Activated CD4-positive, CD25-positive, alpha-beta regulatory T cell treated with anti-CD3 and anti-CD28 coated beads, Interleukin-2, amount 50 U/mL, for 24 hours (primary cell): Measurements from ENCODE around the gene TAC4.

Source experiments
- ATAC-seq, 2 donors: fragments of 150-1000 bp; cut with Tn5 transposase; one replicate each; pipeline ENCODE4 v1.10.0; 2021; ENCODE audit warnings: mild to moderate bottlenecking in 1 of 2, moderate library complexity in 1 of 2

Gene TAC4

DNA sequence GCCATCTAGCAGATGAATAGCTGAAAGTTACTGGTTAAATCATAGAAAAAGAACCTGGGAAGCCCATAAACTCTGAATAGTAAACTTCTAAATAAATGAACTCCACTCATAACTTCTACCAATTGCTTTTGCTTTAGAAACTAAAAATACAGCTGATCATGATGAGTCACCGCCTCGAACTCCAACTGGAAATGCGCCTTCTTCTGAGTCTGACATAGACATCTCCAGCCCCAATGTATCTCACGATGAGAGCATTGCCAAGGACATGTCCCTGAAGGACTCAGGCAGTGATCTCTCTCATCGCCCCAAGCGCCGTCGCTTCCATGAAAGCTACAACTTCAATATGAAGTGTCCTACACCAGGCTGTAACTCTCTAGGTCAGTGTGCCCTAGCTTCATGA, 49.7 kb downstream of the TAC4 start:
- ATAC-seq, result no peak

DNA sequence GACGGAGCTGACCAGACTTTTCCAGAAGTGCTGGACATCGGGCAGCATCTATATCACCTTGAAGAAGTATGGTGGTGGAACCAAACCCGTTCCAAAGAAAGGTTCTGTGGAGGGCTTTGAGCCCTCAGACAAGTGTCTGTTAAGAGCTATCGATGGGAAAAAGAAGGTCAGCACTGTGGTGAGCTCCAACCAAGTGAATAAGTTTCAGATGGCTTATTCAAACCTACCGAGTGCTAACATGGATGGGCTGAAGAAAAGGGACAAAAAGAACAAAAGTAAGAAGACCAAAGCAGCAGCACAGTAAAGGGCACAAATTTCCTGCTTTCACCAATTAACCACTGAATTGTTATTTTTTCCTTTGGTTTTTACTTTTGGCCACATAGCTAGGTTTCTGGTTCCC, 52.5 kb downstream of the TAC4 start:
- no peak for ATAC-seq

DNA sequence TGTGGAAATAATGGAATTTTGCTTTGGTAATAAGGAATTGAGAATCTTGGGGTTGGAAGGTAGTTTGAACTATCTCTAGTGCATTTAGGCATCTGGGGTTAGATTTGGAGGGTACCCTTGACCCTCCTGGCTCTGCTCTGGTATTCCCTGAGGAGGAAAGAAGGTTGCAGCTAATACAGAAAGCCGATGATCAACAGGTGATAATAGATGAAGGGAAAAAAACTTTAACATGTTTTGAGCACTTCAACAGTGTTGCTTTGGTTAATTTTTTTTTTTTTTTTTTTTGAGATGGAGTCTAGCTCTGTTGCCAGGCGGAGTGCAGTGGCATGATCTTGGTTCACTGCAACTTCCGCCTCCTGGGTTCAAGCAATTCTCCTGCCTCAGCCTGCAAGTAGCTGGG, 54.6 kb downstream of the TAC4 start:
- ATAC-seq, result no peak

DNA sequence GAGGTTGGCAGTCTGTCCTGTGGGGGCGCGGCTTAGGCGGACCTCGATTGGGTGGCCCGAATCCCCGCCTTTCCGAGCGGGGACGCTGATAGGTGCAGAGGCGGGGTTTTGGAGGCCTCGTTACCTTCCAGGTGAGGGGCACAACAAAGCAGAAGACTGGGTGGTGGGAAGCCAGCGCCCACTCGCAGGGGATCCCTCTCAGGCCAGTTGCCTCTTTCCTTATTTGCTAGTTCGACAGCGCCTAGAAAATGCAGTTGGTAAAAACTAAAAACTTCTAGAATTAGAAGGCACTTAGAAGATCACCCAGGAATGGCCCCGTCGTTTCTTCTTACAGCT, 58.7 kb downstream of the TAC4 start:
- ATAC-seq, result no peak

DNA sequence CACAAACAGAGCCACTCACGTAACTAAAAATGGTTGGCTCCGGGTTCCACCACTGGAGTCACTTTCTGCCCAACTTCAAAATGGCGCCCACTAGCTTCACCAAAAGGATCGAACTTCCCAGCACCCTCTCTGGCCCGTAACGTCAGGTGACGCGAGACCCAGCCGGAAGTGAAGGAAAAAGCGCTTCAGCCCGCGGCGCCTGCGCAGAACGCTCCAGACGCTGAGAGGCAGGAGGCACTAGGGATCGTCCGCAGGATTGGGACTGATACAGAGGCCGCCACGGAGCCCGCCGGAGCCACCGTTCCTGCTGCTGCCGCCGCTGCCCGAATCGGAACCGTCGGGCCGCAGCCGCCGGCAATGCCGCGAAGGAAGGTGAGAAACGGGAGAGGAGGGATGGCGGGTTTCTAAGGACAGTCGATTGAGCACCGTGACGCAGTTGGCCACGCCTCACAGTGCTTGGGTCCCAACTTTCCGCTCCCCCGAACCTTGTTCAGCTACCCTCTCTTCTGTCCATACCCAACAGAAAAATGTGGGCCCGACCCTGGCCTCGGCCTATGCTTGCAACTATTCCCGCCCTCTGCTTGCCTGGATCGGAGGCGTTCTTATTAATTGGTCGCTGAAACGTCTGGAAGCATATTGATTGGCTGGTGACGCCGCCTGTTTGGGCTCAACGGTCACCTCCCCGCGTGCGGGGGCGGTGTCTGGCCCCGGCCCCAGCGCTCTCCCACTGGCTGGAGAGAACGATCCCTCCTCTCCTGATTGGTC, 59.2 kb downstream of the TAC4 start, which contains the start of gene KAT7:
Gene KAT7, plus strand, starts transcription at position 204 of the 765 bp plus-strand sequence. Its CDS starts 154 bp downstream, at position 358.
- ATAC-seq, result peak; percentile 89 to 91
